Stimulated activated CD8-positive, alpha-beta memory T cell treated with anti-CD3 and anti-CD28 coated beads, Interleukin-4, amount 100 ng/mL, for 4 hours (primary cell): Measurements from ENCODE around the gene PALS2.

Source experiments
- DNase-seq, 2 donors: peaks; one replicate each; pipeline ENCODE4 v3.0.0-alpha.2; 2020; ENCODE audit warnings: low read depth in 2 of 2, low spot score in 1 of 2

The PALS2 gene

GRCh38 chr7:24587853-24588252 lies 14.6 kb downstream of the PALS2 start:
- DNase-seq = peak; percentile 13 to 18

- no peak for DNase-seq
Measured at GRCh38 chr7:24591152-24591551, 17.9 kb downstream of the PALS2 start.

DNA sequence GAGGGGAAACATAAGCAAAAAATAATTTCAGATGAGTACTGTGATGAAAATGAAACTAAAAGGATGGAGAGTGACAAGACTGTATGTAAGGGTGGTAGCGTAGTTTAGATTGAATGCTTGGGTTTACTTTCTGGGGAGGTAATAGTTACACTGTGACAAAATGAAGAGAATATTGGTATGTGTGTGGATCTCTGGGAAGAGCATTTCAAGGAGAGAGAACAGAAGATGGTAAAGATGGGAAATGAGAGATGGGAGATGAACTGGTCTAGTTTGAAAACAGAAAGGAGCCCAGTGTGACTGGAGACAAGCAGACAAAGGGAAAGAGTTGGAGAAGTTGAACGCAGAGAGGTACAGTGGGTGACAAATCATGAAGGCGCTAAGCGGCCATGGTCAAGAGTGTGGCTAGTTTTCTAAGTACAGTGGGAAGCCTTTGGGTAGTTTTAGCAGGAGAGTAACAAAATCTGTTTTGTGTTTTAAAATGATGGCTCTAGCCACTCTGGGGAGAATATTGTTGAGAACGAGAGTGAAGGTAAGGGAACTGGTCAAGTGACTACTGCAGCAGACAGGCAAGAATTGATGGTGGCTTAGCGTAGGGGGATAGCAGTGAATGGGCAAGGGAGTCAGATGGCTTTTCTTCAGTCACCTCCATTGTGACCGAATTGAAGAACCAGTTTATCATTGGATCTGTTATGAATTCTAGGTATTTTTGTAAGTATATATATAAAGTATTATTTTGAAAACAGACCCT lies 22.6 kb downstream of the PALS2 start:
- no peak for DNase-seq

- DNase-seq = no peak
Measured at GRCh38 chr7:24597014-24597413, 23.8 kb downstream of the PALS2 start.

DNA sequence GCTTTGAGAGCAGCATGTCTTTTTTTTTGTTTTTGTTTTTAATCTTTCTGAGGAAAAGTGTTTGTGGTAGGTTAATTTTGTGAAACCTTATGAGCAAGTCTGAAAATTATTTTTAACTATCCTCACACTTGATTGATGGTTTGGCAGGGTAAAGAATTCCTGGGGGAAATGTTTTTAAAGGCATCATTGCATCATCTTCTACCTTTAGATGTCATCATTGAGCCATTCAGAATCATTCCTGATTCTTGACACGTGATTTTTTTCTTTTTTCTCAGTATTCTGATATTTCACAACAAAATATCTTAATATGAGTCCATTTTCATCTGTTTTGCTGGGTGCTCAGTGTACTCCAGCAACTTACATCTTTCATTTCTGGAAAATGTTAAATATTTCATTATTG lies 28.3 kb downstream of the PALS2 start:
- no peak for DNase-seq

GRCh38 chr7:24602860-24603456 lies 29.7 kb downstream of the PALS2 start:
- DNase-seq = no peak

GRCh38 chr7:24604630-24605029 lies 31.4 kb downstream of the PALS2 start:
- DNase-seq = no peak

DNA sequence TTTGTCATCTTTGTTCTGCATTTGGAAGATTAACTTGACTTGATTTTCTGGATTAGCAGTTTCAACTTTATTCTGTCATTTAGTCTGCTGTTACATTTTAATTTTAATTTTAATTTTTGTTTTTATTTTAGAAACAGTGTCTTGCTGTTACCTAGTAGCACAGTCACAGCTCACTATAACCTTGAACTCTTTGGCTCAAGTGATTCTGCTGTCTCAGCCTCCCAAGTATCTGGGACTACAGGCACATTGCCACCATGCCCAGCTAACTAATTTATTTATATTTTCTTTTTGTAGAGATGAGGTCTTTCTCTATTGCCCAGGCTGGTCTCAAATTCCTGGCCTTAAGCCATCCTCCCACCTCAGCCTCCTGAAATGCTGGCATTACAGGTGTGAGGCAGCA lies 35.3 kb downstream of the PALS2 start:
- no peak for DNase-seq

DNA sequence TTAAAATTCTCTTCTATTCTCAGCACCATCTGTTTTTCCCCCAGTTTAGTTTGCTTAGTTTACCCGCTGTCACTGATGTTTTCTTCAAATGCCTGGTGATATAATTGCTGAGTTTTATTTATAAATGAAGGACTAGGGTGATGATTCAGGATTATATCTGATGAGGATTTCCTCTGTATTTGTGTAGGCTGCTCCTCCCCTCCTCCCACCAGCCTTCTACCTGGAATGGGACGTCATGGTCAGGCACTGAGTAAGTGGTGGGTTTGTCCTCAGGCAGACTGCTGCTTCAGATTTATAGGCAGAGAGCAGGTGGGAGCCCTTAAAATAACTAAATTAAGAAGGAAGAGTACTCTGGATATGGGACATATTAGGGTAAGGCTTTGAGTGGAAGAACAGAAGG lies 35.8 kb downstream of the PALS2 start:
- no peak for DNase-seq

- no peak for DNase-seq
Measured at GRCh38 chr7:24609570-24609969, 36.3 kb downstream of the PALS2 start.

DNA sequence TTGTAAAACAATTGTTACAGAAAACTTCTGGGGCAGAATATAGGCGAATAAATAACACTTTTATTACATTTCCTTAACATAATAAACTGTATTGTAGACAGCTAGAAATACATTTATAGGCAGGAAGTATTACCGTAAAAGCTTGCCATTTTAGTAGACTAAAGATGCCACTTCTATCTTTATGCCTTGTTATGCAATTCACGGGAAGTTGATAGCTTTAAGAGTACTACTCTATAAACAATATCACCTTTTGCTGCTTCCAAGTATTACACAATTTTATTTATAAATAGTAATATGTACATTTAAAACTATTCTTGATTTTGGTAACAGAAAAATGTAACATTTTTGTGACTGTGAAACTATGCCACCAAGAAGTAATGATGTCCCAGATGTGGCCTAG lies 37.9 kb downstream of the PALS2 start:
- no peak for DNase-seq

DNA sequence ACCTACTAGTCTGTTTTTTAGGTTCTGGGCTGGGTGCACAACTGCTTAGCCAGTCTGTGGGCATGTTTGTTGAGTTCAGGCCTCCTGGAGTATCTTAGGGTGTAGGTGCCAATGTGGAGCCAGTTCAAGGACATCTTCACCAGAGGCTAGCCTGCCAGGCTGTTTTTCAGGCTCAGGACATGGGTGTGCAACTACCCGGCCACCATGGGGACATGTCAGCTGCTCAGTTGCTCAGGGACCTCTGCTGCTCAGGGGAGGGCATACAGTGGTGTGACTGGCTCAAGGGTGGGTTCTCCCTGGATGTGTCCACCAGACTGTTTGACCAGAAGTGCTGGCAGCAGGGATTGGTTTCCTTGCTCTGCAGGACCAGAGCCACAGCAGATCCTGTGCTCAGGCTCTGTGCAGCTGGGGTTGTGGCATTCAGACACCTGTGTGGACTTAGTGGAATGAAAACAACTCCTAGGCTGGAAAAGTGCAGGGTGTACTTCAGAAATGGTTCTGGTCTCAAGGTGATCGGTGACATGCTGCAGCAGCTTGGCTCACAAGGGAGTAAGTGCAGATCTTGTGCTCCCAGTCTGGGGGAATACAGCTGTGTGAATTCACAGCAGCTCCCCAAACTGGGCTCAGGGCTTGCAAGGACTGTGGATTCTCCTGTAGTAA lies 44.8 kb downstream of the PALS2 start:
- DNase-seq = no peak

DNA sequence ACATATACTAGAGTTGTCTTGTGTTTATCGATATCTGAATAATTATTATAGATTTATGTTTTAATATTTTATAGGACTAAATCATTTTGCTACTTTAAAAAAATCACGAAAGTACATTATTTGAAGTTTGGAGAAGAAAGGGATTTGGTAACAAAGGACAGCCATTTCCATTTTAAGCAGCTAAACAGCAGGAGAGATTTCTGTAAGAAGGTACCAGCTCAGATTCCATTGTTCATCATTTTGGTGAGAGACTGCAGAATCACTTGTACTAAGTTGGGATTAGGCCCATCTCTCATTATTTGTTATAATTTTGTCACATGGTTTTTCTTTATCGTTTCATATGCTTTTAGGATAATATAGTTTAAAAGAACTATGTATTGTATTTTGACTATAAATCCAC lies 46.7 kb downstream of the PALS2 start:
- no peak for DNase-seq

DNA sequence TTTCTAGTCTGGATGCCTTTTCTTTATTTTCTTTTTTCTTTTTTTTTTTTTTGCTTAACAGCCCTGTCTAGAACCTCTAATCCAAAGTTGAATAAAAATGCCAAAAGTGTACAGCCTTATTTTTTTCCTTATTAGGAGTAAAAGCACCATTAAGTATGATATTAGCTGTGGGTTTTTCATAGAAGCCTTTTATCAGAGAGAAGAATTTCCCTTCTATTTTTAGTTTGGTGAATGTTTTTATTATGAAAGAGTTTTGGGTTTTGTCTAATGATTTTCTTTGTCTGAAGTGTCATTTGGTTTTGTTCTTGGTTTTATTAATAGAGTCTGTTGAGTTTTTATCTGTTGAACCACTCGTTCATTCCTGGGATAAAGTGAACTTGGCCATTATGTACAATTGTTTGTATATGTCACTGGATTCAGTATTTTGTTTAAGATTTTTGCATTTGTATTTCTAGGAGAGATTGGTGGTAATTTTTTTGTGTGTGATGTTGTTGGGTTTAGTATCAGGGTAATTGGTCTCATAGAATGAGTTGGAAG lies 49.5 kb downstream of the PALS2 start:
- no peak for DNase-seq
